Hematopoietic multipotent progenitor cell treated with erythropoietin and hydrocortisone succinate and interleukin-3 and kit ligand, for 15 days (in vitro differentiated cells): Measurements from ENCODE around the gene PCK2.
"Not testable (repeated sequence)": the region's sequence is repeated elsewhere in the genome, so short reads cannot be mapped to it uniquely, and the experiment has no call there.

Experiments
- DNase-seq: peaks from one replicate; pipeline ENCODE4 v3.0.0-alpha.2; 2015; ENCODE audit warnings: low spot score

Gene PCK2

GRCh38 chr14:24095271-24096068 lies 1.4 kb downstream of the PCK2 start:
- DNase-seq = peak; percentile 87

GRCh38 chr14:24096545-24097181 lies 2.6 kb downstream of the PCK2 start:
- DNase-seq = no peak

GRCh38 chr14:24098229-24098926 lies 4.3 kb downstream of the PCK2 start:
- no peak for DNase-seq

- no peak for DNase-seq
These were observed 5.1 kb downstream of the PCK2 start for GRCh38 chr14:24098927-24099813.

GRCh38 chr14:24100197-24100981 lies 6.3 kb downstream of the PCK2 start:
- no peak for DNase-seq

GRCh38 chr14:24100982-24101494 lies 6.9 kb downstream of the PCK2 start:
- DNase-seq = no peak

GRCh38 chr14:24102357-24103048 lies 8.4 kb downstream of the PCK2 start:
- no peak for DNase-seq

- DNase-seq = no peak
These were observed 9.3 kb downstream of the PCK2 start for GRCh38 chr14:24103451-24103850.

GRCh38 chr14:24105609-24106239 lies 11.6 kb downstream of the PCK2 start:
- not testable (repeated sequence) for DNase-seq

GRCh38 chr14:24106672-24107271 lies 12.7 kb downstream of the PCK2 start:
- DNase-seq = no peak

- DNase-seq = no peak
These were observed 14.3 kb downstream of the PCK2 start for GRCh38 chr14:24108336-24108874.

- no peak for DNase-seq
These were observed 15.9 kb downstream of the PCK2 start for GRCh38 chr14:24110060-24110459.

- DNase-seq = no peak
These were observed 16.4 kb downstream of the PCK2 start for GRCh38 chr14:24110523-24110922.

- no peak for DNase-seq
These were observed 19.3 kb downstream of the PCK2 start for GRCh38 chr14:24113379-24113800.

- peak; percentile 75 for DNase-seq
These were observed 19.9 kb downstream of the PCK2 start for GRCh38 chr14:24113801-24114531.

GRCh38 chr14:24114532-24115421 lies 20.7 kb downstream of the PCK2 start, which contains the start of the genes DCAF11 and NRL:
DCAF11 (plus strand) TSS chr14:24114777; CDS start chr14:24115595, 818 bp downstream.
NRL (minus strand) TSS chr14:24114949; CDS start chr14:24082848, 32,101 bp downstream.
- DNase-seq = peak; percentile 100
